GM18951 (cell line): ENCODE measurements around the gene PIP4K2A.

ENCODE experiments used
- POLR2A ChIP-seq: IDR thresholded peaks from 4 replicates; pipeline ENCODE4 v1.6.1; 2011; ENCODE audit warnings: mild to moderate bottlenecking; ENCODE audit not compliant: insufficient read length, insufficient read depth; ENCODE audit errors: extremely low read depth
- in situ Hi-C: fragments of 300-500 bp; cut with MboI; formaldehyde crosslinking; loops from one replicate; pipeline ENCODE4 v1.12.0; 2022; ENCODE audit warnings: low sequenced_read_pairs, mixed read lengths, inconsistent platforms; ENCODE audit not compliant: unreplicated experiment

The PIP4K2A gene

GRCh38 chr10:22643775-22644174 is 70.6 kb downstream of the PIP4K2A start:
- in situ Hi-C loops, result no loop called here
- no peak for TF ChIP-seq POLR2A

DNA sequence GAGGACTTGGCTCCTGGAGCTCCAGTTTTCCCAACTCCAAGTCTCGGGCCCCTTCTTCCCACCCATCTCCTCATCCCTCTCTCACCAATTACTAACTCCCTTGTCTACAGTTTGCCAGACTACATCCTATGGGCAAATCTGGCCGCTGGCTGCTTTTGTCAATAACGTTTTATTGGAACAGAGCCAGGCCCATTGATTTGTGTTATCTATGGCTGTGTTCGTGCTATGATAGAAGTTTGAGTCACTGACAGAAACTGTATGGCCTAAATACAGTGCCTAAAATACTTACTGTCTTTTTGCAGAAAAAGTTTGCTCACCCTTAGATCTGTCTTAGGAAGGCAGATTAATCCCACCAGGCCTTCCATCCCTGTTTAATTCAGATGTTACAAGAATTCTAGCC is 71.3 kb downstream of the PIP4K2A start:
- no peak for TF ChIP-seq POLR2A
- in situ Hi-C loops, result no loop called here

DNA sequence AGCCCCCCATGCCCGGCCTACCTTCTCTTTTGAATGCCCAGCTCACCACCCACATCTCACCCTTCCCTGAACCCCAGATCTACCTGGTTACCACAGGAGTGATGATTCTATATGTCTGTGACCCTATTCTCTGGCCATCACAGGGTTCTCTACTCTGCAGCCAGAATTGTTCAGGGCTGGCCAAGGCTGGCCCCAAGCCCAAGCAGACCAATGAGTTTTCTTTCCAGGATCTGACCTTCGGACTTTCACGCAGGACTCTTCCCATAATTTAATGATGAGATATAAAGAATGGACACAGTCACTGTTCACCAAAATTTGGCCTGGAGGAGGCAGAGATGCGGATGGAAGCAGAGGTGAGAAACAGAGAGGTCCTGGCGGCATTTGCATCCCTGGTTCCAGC is 72.6 kb downstream of the PIP4K2A start:
- in situ Hi-C loops, result no loop called here
- no peak for TF ChIP-seq POLR2A

DNA sequence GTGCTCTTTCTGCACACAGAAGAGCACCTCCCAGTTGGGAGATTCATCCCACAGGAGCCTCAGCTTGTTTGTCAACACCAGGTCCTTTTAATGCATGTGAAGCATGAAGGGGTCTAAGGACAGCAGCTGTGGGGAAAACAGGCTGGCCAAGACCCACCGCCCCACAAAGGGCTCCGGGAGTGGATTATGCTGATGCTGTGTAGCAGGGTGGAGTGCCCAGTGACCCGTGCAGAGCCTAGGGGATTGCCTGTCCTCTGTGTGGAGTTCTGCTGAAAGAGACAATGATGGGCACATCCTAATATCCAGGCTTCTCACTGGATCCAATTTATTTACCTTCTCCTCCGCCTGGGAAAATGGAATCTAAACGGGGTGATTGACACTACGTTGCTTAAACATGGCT is 74.0 kb downstream of the PIP4K2A start:
- in situ Hi-C loops, result no loop called here
- TF ChIP-seq POLR2A, result no peak

DNA sequence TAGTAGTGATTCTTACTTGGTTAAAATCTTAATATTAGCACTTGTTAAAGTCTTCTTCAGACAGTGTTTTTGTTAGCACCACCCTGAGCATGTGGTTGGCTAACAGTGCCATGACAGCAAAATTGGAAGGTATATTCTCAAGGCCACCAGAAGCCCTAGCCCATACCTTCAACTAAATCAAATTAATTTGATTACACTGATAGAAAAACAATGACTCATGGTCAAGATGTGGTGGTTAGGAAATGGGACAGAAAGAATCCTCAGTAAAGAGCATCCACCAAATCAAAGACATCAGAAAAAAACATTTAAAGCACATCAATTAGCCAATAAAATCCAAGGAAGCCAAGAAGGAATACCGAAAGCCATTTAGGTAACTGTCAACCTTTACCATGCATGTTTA is 75.5 kb downstream of the PIP4K2A start:
- in situ Hi-C loops, result no loop called here
- no peak for TF ChIP-seq POLR2A

GRCh38 chr10:22637491-22637890 is 76.9 kb downstream of the PIP4K2A start:
- no peak for TF ChIP-seq POLR2A
- in situ Hi-C loops, result no loop called here

GRCh38 chr10:22635650-22636049 is 78.7 kb downstream of the PIP4K2A start:
- in situ Hi-C loops, result no loop called here
- TF ChIP-seq POLR2A, result no peak

DNA sequence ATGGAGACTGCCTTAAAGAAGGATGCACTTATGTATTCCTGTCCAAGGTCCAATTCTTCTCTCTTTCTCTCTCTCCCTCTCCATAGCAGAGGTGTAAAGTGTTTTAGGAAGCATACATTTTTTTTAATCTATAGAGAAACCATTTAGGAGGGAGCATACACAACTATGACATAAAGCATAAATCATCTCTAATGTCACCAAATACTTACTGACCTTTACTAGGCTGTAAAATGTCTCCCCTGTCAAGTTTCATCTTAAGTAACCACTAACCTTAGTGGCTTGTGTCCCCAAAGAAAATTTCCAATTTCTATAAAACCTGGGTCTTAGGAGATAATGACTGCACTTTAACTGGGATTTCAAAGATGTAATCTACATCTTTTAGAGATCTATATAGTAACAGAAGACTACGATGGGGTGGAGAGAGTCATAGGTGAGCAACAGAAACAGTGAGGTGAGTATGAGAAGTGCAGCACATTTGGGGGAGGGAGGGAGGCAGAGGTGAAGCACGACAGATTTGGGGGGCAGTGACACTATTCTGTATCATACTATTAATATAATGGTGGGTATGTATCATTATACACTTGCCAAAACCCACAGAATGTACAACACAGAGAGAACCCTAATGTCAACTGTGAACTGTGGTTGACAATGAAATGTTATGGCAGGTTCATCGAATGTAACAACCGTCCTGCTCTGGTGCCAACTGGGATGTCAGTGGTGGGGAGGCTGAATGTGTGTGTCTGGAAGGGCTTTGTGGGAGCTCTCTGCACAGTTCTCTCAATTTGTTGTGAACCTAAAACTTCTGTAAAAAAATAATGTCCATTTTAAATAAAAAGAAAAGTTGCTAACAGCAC is 79.5 kb downstream of the PIP4K2A start:
- in situ Hi-C loops, result no loop called here

GRCh38 chr10:22634093-22634492 is 80.3 kb downstream of the PIP4K2A start:
- in situ Hi-C loops, result no loop called here
- no peak for TF ChIP-seq POLR2A

More for the DNA sequence above, 79.5 kb downstream of the PIP4K2A start:
- no peak for TF ChIP-seq POLR2A

DNA sequence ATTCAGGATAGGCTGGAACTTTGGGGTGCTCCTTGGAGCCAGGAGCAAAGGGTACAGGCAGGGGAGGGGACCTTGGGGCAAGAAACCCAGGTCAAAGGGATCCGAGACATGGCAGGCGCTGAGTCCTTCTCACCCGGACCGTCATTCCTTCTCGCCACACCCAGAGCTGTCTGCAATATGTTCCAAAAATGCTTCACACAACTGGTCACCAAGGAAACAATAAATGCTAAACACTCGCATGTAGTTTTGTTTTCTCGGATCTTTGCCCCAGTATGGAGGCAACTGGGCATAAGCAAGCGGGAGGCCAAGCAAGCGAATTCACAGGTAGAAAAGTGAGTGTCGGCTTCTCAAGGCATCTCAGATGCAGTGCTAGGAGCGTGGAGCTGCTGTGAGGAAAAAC is 80.8 kb downstream of the PIP4K2A start:
- in situ Hi-C loops, result no loop called here
- TF ChIP-seq POLR2A, result no peak

GRCh38 chr10:22633106-22633505 is 81.3 kb downstream of the PIP4K2A start:
- TF ChIP-seq POLR2A, result no peak
- in situ Hi-C loops, result no loop called here

GRCh38 chr10:22631646-22632278 is 82.6 kb downstream of the PIP4K2A start:
- TF ChIP-seq POLR2A, result no peak
- in situ Hi-C loops, result no loop called here

DNA sequence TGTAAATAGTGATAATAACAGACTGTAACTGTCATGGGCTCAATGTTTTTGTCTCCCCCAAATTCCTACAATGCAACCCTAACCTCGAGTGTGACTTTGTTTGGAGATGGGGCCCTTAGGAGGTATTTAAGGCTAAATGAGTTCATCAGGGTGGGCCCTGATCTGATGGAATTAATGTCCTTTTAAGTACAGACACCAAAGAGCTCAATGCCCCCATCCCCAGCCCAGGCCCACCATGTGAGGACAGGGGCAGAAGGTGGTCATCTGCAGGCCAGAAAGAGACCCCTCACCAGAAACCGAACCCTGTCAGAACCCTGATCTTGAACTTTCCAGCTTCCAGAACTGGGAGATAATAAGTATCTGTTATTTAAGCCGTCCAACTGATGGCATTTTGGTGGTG is 83.2 kb downstream of the PIP4K2A start:
- in situ Hi-C loops, result no loop called here
- no peak for TF ChIP-seq POLR2A
